ENCODE measurements around the gene SMAD3.

- TF ChIP-seq REST (IDR thresholded peaks at IDR 0.05; ENCODE audit: low read depth) (no peak), POLR2A (IDR thresholded peaks at IDR 0.05; ENCODE audit: borderline replicate concordance, extremely low read depth, insufficient read depth, insufficient read length) (no peak), RAD21 (IDR thresholded peaks at IDR 0.05; ENCODE audit: low read depth) (no peak), CEBPB (IDR thresholded peaks at IDR 0.05; ENCODE audit: low read depth) (no peak), TCF7L2 (IDR thresholded peaks at IDR 0.05; ENCODE audit: borderline replicate concordance, extremely low read depth, insufficient read depth, insufficient read length) (no peak), POLR2AphosphoS5 (IDR thresholded peaks at IDR 0.05; ENCODE audit: low read depth, low read length) (no peak)
- TF ChIP-seq, protein P1, sequence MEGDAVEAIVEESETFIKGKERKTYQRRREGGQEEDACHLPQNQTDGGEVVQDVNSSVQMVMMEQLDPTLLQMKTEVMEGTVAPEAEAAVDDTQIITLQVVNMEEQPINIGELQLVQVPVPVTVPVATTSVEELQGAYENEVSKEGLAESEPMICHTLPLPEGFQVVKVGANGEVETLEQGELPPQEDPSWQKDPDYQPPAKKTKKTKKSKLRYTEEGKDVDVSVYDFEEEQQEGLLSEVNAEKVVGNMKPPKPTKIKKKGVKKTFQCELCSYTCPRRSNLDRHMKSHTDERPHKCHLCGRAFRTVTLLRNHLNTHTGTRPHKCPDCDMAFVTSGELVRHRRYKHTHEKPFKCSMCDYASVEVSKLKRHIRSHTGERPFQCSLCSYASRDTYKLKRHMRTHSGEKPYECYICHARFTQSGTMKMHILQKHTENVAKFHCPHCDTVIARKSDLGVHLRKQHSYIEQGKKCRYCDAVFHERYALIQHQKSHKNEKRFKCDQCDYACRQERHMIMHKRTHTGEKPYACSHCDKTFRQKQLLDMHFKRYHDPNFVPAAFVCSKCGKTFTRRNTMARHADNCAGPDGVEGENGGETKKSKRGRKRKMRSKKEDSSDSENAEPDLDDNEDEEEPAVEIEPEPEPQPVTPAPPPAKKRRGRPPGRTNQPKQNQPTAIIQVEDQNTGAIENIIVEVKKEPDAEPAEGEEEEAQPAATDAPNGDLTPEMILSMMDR (IDR thresholded peaks at IDR 0.05 in 2 of 3, conservative IDR thresholded peaks at IDR 0.05 in 1 of 3; ENCODE audit: borderline replicate concordance in 1 of 3, insufficient read depth in 1 of 3, low read depth in 2 of 3, low read length in 2 of 3) = no peak
Measured at GRCh38 chr15:67132276-67132675, 66.9 kb downstream of the SMAD3 start.
